Measurements from ENCODE around the gene FBXW7.

FBXW7 gene

DNA sequence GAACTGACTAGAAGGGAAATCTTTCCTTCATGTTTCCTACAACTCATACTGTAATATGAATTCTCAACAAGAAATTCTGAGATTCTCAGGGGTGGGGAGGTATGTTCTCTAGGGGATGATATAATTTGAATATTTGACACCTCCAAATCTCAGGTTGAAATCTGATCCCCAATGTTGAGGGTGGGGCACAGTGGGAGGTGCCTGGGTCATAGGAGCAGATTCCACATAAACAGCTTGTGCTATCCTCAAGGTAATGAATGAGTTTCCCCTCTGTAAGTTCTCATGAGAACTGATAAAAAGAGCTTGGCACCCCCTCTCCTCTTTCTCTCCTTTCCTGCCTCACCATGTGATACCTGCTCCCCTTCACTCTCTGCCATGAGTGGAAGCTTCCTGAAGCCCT is 21.5 kb downstream of the FBXW7 start:
- POLR2A ChIA-PET: no interaction called here
- CTCF ChIA-PET: interaction anchor here (0.6 kb wide), 2 partner anchors 39 to 124 kb away, joined by 3 to 4 read pairs; no protein-coding TSS in a partner anchor
- H3K4me1 ChIP-seq (ENCODE audit: control insufficient read depth, insufficient read depth, low read length): peaks cover 6% of the 10 kb centered on the region; the same call in 1 of the 2 replicates
- H3K4me3 ChIP-seq (ENCODE audit: low read depth, low read length): no peak overlapping the region
- no peak overlapping the region for H3K27ac ChIP-seq (ENCODE audit: extremely low read depth, low read depth, low read length)
- H3K9me3 ChIP-seq (ENCODE audit: control insufficient read depth, insufficient read depth, low read depth, low read length): no peaks in the 10 kb centered on the region
- TF ChIP-seq KLF1 (tag by site-specific recombination; IDR thresholded peaks at IDR 0.05) (peak; percentile 42; the same call in 1 of the 2 replicates), ZNF19 (tag by site-specific recombination; IDR thresholded peaks at IDR 0.05; ENCODE audit: low read depth) (no peak), ZFP41 (tag by site-specific recombination; IDR thresholded peaks at IDR 0.05; ENCODE audit: borderline replicate concordance) (no peak), IKZF3 (tag by site-specific recombination; IDR thresholded peaks at IDR 0.05) (no peak), GLIS1 (tag by site-specific recombination; IDR thresholded peaks at IDR 0.05) (0 out of 2 replicates have a peak, but pooled peaks have one; percentile 12), ZNF223 (tag by site-specific recombination; IDR thresholded peaks at IDR 0.05) (no peak), ZNF354C (tag by site-specific recombination; IDR thresholded peaks at IDR 0.05; ENCODE audit: borderline replicate concordance, low read depth) (no peak), ZNF549 (tag by site-specific recombination; IDR thresholded peaks at IDR 0.05) (no peak), ZNF311 (tag by site-specific recombination; IDR thresholded peaks at IDR 0.05; ENCODE audit: borderline replicate concordance) (no peak), ZSCAN23 (tag by site-specific recombination; IDR thresholded peaks at IDR 0.05) (no peak), ZBTB1 (tag by site-specific recombination; IDR thresholded peaks at IDR 0.05) (no peak)
- TF ChIP-seq, protein P1, sequence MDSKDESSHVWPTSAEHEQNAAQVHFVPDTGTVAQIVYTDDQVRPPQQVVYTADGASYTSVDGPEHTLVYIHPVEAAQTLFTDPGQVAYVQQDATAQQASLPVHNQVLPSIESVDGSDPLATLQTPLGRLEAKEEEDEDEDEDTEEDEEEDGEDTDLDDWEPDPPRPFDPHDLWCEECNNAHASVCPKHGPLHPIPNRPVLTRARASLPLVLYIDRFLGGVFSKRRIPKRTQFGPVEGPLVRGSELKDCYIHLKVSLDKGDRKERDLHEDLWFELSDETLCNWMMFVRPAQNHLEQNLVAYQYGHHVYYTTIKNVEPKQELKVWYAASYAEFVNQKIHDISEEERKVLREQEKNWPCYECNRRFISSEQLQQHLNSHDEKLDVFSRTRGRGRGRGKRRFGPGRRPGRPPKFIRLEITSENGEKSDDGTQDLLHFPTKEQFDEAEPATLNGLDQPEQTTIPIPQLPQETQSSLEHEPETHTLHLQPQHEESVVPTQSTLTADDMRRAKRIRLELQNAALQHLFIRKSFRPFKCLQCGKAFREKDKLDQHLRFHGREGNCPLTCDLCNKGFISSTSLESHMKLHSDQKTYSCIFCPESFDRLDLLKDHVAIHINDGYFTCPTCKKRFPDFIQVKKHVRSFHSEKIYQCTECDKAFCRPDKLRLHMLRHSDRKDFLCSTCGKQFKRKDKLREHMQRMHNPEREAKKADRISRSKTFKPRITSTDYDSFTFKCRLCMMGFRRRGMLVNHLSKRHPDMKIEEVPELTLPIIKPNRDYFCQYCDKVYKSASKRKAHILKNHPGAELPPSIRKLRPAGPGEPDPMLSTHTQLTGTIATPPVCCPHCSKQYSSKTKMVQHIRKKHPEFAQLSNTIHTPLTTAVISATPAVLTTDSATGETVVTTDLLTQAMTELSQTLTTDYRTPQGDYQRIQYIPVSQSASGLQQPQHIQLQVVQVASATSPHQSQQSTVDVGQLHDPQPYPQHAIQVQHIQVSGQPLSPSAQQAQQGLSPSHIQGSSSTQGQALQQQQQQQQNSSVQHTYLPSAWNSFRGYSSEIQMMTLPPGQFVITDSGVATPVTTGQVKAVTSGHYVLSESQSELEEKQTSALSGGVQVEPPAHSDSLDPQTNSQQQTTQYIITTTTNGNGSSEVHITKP (tag by site-specific recombination; IDR thresholded peaks at IDR 0.05): peak; percentile 77
- H3K36me3 ChIP-seq (ENCODE audit: control insufficient read depth in 2 of 2, insufficient read depth in 1 of 2, low read length in 2 of 2): no peaks in the 10 kb centered on the region

DNA sequence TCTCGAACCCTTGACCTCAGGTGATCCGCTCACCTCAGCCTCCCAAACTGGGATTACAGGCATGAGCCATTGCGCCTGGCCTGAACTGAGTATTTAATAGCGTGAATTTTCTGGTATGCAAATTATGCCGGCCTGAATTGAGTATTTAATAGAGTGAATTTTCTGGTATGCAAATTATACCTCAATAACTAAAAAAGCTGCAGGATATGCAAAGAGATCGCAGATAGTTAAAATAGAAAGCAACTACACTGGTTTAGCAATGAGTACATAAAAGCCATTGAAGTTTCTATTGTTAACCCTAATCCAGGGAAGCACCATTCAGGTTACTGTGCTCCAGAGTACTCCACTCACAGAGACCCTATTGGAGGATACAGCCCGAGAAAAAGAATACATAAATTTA is 22.8 kb downstream of the FBXW7 start:
- TF ChIP-seq, protein P2, sequence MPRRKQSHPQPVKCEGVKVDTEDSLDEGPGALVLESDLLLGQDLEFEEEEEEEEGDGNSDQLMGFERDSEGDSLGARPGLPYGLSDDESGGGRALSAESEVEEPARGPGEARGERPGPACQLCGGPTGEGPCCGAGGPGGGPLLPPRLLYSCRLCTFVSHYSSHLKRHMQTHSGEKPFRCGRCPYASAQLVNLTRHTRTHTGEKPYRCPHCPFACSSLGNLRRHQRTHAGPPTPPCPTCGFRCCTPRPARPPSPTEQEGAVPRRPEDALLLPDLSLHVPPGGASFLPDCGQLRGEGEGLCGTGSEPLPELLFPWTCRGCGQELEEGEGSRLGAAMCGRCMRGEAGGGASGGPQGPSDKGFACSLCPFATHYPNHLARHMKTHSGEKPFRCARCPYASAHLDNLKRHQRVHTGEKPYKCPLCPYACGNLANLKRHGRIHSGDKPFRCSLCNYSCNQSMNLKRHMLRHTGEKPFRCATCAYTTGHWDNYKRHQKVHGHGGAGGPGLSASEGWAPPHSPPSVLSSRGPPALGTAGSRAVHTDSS (tag by site-specific recombination; IDR thresholded peaks at IDR 0.05): no peak
- ChIA-PET POLR2A (no interaction called here), CTCF (no interaction called here)
- Histone ChIP-seq H3K4me1 (ENCODE audit: control insufficient read depth, insufficient read depth, low read length) (peaks cover 6% of the 10 kb centered on the region; the same call in 1 of the 2 replicates), H3K27ac (ENCODE audit: extremely low read depth, low read depth, low read length) (no peak overlapping the region), H3K4me3 (ENCODE audit: low read depth, low read length) (no peak overlapping the region), H3K9me3 (ENCODE audit: control insufficient read depth, insufficient read depth, low read depth, low read length) (no peaks in the 10 kb centered on the region), H3K36me3 (ENCODE audit: control insufficient read depth in 2 of 2, insufficient read depth in 1 of 2, low read length in 2 of 2) (no peaks in the 10 kb centered on the region)

GRCh38 chr4:152512483-152512882 is 23.4 kb downstream of the FBXW7 start:
- POLR2A ChIA-PET: no interaction called here
- Histone ChIP-seq H3K9me3 (ENCODE audit: control insufficient read depth, insufficient read depth, low read depth, low read length) (no peaks in the 10 kb centered on the region), H3K27ac (ENCODE audit: extremely low read depth, low read depth, low read length) (no peak overlapping the region), H3K4me1 (ENCODE audit: control insufficient read depth, insufficient read depth, low read length) (peaks cover 6% of the 10 kb centered on the region; the same call in 1 of the 2 replicates), H3K4me3 (ENCODE audit: low read depth, low read length) (no peak overlapping the region), H3K36me3 (ENCODE audit: control insufficient read depth in 2 of 2, insufficient read depth in 1 of 2, low read length in 2 of 2) (no peaks in the 10 kb centered on the region)
- CTCF ChIA-PET: no interaction called here
- TF ChIP-seq ZBTB20 (tag by site-specific recombination; IDR thresholded peaks at IDR 0.05) (no peak), ZNF10 (tag by site-specific recombination; IDR thresholded peaks at IDR 0.05) (peak; percentile 72; the same call in 1 of the 2 replicates)
